Activated CD4-positive, alpha-beta T cell treated with anti-CD3 and anti-CD28 coated beads, Interleukin-2, amount 50 U/mL, for 16 hours (primary cell): ENCODE data around the gene L2HGDH.
"Not testable (repeated sequence)": the region's sequence is repeated elsewhere in the genome, so short reads cannot be mapped to it uniquely, and the experiment has no call there.

Experiments
- DNase-seq: peaks from one replicate; pipeline ENCODE4 v3.0.0-alpha.2; 2020

L2HGDH gene

DNA sequence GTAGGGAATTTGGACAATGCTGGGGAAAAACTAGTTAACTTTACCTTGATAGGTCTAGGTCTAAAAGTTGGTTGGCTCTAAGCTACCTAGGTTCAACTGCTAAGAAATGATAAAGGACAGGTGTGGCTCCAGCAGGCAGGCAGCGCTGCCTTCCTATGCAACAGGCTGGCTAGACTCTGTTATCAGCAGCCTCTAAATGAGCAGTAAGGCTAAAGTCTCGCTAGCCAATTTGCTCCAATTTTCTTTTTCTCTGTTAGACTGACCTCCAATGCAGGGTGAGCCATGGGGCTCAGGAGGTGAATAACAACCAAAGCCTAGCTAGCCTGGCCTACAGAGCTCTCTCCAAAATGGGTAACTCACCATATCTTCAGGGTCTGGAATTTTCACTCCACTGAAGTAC lies 26.6 kb upstream of the L2HGDH start:
- DNase-seq = no peak

DNA sequence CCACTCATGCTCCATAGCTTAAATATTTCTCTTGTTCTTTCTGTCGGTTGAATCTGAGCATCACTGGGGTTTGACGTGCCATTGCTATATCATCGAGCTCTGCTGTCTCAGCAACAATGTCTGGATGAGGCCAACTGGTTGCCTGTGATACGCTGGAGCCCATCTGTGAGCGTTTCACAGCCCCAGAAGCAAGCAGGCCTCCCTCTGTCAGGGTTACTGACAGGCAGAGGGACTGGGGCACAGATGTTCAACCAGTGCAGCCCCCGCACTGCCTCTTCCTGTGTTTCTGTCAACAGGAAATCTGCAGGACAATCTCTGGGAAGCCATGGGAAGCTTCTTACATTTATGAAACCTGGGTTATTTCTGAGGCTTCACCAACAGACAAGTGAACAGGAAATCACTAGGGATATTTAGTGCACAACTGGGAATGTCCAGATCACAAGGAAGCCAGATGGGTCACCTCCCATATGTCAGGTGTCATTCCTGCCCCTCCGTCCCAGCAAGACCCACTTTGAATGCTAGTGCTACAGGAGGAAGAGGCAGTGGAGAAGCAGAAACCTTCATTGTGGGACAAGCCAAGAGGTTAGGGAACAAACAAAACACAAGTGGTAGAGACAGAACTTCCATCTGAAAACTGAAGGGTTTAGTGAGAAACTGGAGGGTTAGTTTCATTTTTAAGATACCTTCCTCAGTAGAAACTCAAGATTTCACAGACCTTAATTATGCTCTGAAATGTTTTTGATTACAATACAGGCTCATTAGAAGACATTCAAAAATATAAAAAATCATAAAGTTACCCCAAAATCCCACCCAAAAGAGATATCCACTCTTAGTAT lies 24.2 kb upstream of the L2HGDH start:
- no peak for DNase-seq

DNA sequence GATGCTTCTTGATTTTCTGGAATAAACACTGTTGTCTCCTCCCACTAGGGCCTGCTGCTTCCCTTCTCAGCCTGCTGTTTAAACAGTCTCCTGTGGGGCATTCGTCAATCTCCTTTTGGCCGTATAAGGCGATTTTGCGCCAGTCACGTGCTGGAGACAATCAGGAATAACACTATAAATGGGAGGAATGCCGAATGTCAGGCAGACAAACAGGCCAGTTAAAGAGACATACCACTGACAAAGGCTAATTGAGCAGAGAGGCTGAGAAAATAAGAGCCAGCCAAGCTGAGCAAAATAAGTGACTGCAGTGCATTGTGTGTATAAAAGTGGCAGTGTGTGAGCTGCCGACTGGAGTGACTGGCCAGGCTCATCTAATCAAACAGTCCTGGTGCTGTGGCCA lies 23.4 kb upstream of the L2HGDH start:
- DNase-seq = no peak

DNA sequence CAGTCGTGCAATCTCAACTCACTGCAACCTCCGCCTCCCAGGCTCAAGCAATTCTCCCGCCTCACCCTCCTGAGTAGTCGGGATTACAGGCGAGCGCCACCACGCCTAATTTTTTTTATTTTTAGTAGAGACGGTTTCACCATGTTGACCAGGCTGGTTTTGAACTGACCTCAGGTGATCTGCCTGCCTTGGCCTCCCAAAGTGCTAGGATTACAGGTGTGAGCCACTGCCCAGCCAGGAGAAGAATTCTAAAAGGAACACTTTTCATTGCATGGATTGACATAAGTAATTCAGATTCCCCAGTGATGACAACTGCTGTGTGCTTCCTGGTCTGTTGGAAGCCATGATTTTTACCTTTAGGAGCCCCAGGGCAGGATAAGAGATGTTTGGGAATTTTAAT lies 22.2 kb upstream of the L2HGDH start:
- DNase-seq = no peak

DNA sequence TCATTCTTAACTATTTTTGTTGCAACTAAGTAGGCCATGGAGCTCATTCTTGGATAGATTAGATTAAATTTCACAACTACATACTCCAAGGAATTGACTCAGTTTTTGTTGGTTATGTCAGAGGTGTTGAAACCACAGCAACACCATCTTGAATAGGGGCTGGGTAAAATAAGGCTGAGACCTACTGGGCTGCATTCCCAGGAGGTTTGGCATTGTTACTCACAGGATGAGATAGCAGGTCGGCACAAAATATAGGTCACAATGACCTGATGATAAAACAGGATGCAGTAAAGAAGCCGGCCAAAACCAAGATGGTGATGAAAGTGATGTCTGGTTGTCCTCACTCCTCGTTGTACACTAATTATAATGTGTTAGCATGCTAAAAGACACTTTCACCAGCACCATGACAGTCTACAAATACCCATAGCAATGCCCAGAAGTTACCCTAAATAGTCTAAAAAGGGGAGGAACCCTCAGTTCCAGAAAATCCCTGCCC lies 21.0 kb upstream of the L2HGDH start:
- no peak for DNase-seq

DNA sequence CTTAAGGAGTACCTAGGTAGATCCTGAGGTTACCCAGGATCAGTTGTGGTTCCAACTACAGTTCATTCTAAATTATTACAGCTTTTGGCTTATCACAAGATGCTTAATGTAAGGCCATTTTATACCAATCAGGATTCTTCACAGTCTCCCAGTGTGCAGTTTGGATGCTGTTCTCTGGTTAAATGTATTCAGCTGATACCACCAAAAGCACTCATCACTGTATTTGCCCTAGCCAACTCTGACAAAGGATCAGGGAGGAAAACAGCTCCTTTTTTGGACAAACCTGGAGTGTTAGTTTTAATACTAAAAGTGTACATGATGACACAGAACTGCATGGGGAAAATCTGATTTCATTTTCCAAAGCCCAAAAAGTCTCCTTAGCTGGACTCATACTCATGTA lies 19.6 kb upstream of the L2HGDH start:
- no peak for DNase-seq

DNA sequence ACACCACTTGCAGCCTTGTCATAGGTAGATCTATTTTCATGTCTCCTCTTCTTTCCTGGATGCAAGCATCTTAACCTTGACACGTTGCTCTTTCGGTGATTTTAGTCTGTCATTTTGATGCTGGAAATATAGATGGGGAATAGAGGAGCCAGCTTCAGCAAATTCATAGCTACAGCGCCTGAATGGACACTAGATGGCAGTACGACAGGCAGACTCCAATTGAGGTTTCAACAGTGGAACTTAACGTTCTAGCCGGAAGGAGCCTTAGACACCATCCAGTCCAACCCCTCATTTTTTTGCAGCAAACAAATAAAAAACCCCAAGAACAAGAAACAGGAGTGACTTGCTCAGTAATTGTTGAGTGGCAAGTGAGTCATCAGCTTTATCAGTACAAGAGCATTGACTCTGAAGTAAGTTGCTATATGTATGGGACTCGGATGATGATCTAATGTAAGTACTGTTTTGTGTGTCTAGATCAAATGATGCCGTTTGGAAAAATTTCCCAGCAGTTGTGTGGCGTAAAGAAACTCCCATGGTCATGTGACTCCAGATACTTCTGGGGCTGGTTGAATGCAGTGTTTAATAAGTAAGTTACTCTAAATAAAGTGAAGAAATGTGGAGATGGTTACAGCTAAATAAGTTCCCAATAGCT lies 9.1 kb upstream of the L2HGDH start:
- peak; percentile 95 for DNase-seq

DNA sequence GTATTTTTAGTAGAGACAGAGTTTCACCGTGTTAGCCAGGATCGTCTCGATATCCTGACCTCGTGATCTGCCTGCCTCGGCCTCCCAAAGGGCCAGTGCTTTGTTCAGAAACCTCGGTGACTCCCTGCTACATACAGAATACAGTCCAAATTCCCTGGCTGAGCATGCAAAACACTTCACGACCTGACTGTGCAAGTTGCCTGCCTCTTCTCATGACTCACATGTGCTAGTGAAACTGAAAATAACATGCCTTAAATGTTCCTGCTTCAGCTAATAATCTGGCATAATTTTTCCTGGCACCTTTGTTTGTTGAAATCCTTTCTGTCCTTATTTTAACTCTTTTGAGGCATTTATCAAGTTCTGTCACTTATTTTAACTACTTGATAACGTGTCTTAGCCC lies 8.3 kb upstream of the L2HGDH start:
- DNase-seq = peak; percentile 45

DNA sequence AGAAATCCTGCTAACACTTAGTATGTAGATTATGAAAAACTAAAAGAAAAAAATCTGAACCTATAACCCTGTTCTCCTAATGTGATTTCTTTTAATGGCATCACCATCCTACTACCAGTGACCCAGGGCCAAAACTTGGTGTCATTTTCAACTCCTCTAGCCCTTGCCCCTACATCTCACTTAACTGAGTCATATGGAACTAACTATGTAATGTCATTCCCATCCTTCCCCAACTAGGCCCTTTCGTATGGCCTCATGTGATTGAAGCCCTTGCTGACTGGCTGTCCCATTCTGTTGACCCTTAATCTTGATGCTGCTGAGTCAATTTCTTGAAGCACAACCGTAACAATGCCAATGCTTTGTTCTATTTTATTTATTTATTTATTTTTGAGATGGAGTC lies 7.7 kb upstream of the L2HGDH start:
- DNase-seq = no peak

DNA sequence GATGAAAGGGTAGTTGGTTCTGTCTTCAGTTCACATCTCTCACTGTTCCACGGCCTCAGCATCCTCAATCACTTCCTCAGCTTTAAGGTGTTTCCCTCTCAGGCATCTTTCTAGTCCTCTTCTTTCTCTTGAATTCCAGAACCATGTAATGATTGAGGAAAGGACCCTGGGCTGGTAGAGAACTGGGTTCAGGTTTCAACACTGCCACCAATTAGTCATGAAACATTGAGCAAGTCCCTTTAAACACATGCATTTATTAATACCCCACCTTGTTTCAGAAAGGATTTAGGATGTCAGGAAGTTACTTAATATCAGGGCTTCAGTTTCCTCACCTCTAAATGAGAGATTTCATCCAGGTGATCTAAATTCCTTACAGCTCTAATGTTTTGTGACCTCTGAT lies 7.3 kb upstream of the L2HGDH start:
- DNase-seq = no peak

DNA sequence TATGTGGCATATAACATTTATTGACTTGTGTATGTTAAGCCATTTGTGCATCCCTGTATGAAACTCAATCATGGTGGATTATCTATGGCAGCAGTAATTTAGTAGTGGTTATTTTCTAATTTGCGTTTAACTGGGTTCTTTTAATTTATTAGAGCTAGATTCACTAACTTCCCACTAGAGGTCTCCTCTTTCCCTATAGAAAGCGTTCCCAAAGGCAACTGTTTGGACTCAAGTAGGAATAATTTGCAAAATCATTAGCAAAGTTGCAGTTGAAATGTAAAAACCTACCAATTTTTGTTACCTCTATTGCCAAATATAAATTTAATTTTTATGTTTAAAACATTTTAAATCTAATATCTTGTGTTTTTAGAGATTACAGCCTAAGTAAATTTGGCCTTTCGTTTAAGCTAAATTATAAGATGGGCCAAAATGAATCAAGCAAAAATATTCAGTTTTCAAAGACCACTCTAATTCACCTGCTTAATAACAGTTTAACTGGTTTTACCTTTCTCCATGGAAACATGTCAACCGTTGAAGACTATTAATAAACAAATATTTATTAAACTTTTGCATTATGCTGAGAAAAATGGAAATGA lies 6.1 kb upstream of the L2HGDH start:
- peak; percentile 23 for DNase-seq

DNA sequence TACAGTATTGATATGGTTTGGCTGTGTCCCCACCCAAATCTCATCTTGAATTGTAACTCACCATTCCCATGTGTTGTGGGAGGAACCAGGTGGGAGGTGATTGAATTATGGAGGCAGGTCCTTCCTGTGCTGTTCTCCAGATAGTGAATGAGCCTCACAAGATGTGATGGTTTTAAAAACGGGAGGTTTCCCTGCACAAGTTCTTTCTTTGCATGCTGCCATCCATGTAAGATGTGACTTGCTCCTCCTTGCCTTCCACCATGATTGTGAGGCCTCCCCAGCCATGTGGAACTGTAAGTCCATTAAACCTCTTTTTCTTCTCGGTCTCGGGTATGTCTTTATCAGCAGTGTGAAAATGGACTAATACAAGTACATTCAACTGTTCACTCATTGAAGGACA lies 2.1 kb upstream of the L2HGDH start:
- DNase-seq = not testable (repeated sequence)

DNA sequence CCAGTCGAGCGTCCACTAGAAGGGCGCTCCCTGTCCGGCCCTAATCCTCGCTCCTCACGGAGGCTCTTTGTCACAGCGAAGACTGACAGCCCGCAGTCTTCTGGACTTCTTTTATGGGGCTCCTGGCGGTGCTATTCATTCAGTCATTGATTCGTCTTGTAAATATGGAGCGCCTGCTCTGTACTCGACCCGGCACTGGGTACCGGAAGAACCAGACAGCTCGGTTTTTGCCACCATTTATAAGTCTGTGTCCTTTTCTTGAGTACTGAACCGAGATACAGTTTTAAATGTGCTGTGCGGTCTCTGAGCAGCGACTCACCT lies 665 bp upstream of the L2HGDH start:
- no peak for DNase-seq

DNA sequence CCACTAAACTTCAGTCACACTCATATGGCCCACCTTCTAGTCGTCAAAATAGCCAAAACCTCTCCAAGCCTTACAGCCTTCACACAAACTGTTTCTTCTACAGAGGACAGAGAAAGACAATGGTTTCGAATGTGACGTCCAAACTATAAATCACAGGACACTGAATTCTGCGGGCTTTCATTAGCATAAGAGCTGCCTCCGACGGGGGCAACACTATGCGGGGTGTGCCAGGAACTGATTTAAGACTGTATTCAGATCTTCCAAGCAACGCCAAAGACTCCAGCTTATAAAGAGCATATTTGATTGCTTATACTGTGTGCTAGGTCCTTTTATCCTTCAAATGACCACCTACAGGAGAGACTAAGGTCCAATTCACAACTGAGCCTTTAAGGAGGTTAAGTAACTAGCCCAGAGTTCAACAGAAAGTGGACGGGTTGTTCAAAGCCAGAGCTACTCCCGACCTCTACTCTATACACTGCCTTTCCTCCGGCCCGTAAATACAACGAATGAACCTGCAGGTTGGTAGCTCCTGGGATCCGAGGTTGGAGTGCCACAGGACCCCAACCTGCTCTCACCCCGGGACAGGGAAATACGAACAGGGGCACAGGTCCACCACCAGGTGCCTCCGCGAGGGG lies 575 bp downstream of the L2HGDH start:
- no peak for DNase-seq

DNA sequence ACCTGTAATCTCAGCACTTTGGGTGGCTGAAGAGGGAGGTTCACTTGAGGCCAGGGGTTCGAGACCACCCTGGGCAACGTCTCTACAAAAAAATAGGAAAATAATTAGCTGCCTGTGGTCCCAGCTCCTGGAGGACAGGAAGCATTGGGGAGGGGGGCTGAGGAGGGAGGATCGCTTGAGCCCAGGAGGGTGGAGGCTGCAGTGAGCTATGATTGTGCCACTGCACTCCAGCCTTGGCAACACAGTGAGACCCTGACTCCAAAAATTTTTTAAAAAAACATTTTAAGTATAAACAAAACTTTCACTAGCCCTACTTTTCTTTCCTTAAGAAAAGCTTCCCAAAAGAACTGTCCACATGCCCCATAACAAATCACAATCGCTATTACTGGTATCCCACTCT lies 1.6 kb downstream of the L2HGDH start:
- no peak for DNase-seq

DNA sequence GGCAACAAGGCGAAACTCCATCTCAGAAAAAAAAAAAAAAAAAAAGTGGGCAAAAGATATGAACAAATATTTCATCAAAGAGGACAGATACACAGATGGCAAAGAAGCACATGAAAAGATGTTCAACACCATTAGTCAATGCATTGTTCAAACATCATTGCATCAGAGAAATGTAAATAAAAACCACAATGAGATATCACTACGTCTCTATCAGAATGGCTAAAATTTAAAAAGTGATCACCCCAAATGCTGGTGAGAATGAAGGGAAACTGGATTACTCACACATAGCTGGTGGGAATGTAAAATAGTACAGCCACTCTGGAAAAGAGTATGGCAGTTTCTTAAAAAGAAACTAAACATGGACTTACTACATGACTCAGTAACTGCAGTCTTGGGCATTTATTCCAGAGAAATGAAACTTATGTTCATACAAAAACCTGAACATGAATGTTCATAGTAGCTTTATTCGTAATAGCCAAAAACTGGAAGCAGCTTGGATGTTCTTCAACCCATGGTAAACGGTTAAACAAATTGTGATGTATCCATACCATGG lies 3.6 kb downstream of the L2HGDH start:
- no peak for DNase-seq

DNA sequence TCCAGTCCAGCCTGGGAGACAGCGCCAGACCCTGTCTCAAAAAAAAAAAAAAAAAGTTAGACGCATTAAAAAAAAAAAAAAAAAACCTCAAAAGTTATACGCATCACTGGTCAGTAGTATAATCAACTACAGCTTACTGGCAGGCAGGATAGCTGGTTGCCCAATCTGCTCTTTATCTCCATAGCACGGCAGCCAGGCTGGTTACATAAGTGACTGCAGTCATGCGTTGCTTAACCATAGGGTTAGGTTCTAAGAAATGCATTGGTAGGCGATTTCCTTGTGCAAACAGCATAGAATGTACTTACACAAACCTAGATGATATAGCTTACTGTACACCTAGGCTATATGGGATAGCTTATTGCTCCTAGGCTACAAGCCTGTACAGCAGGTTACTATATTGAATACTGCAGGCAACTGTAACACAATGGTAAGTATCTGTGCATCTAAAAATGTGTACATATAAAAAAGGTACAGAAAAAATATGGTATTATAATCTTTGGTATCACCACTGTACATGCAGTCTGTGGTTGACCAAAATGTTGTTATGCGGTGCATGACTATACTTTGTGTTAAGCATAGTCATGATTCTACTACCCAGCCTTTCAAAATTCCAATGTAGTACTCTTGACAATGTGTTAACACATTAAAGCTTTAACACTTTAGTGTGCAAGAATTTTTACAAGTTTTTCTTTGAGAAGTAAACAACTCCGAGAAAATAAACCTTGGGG lies 8.1 kb downstream of the L2HGDH start:
- DNase-seq = no peak

DNA sequence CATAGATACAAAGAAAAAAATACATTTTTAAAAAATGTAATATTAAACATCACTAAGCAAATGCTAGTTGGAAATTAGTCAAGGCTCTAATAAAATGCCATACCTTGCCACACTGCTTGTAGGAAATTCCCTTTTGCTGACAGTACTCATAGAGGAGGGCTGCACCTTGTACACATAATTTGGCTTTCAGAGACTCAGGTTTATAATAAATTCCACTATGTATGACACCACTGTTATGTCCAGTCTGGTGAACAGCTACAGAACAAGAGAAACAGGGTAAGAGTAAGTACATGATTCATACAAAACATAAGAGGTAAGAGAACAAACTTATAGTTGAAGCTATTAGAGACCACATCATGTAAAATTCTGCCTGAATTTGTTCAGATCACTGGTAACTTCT lies 10.1 kb downstream of the L2HGDH start:
- DNase-seq = no peak

DNA sequence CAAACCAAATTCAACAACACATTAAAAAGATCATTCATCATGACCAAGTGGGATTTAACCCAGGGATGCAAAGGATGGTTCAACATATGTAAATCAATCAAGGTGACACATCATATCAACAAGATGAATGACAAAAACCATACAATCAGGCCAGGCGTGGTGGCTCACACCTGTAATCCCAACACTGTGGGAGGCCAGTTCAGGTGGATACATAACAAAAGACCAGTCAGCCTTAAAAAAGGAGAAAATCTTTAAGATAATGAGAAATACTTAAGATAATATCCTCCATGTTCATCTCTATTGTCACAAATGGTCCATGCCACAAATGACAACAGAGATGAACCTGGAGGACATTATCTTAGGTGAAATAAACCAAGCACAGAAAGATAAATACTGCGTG lies 12.4 kb downstream of the L2HGDH start:
- no peak for DNase-seq

DNA sequence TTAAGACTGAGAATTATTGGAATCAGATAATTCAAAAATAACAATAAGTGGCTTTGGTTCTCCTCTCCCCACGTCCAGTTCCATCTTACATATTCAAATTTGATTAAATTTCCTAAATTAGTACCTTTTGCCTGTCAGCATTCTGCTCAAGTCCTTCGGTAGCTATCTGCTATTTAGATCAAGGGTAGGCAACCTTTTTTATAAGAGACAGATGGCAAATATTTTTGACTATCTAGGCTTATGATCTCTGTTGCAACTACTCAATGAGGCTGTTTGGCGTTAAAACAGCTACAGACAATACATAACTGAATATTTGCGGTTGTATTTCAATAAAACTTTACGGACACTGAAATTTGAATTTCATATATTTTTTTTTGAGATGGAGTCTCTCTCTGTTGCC lies 21.7 kb downstream of the L2HGDH start:
- no peak for DNase-seq

DNA sequence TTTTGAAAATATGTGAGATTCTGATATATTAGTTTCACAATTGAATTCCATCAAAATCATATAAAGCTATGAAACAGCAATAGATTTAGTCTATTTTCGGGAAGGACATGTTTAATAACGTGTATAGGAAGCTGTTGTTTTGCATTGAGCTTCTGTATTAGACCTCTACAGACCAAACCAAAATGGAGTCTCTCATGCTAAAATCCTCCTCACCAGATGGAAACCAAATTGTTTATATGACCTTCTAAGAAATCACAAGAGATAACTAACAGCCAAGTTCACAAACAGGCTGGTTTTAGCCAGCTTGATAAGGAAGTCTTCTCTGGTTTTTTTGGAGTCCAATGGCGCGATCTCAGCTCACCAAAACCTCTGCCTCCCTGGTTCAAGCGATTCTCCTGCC lies 23.9 kb downstream of the L2HGDH start:
- DNase-seq = no peak

DNA sequence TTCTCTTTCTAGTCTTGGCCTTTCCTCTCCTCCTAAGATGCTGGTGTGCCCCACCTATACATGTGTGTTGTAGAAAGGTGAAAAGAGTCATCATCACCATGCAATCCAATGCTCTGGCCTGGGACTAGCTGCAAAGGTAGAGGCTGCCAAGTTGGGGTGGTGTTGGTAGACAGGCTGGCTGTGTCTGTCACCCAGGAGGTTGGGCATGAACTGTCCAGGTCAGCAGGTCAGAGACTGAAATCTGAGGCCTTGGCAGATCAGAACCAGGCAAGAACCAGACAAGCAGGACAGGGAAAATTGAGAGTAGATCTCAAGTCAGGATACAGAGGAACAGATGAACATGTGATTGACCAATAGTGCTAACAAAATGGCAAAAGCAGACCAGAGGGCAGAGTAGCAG lies 26.2 kb downstream of the L2HGDH start:
- no peak for DNase-seq

DNA sequence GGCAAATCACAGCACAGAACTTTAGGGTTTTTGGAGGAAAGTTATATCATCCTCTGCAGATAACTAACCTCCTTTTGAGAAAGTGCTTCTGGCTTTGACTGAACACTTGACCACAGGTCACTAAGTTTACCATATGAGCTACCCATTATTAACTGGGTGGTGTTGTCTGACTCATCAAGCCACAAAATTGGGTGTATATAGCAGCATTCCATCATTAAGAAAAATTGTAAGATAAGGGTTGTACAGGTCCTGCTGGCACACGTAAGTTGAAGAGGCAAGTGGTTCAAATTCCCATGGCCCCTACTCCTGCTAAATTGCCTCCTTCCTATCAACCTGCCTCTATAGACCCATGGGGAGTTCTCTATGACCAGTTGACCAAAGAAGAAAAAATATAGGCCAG lies 39.5 kb downstream of the L2HGDH start:
- no peak for DNase-seq
